ENCODE measurements around the gene CTNNA2. TPM values are rescaled to one million over a fixed set of nuclear protein-coding genes. Genes with fewer than 3 reads are reported as not detected.

Gene CTNNA2
- total and polyA plus RNA-seq, 12 donors = 0.09 to 0.57 (median 0.15) TPM; not detected in 9

GRCh38 chr2:79665091-79665490 is 152.2 kb downstream of the CTNNA2 start:
- Histone ChIP-seq H3K27me3 (no peaks in the 10 kb centered on the region), H3K4me3 (no peak overlapping the region), H3K4me1 (no peaks in the 10 kb centered on the region), H3K9me3 (peaks cover 0 to 8% (median 0%) of the 10 kb centered on the region in 11 donors), H3K27ac (no peak overlapping the region), H3K36me3 (no peaks in the 10 kb centered on the region)
- DNase-seq (no peak), ATAC-seq (no peak)
- 73 to 78% methylated on average over 2 of the region's 2 CpGs for WGBS, 2 donors
- TF ChIP-seq, protein P1, sequence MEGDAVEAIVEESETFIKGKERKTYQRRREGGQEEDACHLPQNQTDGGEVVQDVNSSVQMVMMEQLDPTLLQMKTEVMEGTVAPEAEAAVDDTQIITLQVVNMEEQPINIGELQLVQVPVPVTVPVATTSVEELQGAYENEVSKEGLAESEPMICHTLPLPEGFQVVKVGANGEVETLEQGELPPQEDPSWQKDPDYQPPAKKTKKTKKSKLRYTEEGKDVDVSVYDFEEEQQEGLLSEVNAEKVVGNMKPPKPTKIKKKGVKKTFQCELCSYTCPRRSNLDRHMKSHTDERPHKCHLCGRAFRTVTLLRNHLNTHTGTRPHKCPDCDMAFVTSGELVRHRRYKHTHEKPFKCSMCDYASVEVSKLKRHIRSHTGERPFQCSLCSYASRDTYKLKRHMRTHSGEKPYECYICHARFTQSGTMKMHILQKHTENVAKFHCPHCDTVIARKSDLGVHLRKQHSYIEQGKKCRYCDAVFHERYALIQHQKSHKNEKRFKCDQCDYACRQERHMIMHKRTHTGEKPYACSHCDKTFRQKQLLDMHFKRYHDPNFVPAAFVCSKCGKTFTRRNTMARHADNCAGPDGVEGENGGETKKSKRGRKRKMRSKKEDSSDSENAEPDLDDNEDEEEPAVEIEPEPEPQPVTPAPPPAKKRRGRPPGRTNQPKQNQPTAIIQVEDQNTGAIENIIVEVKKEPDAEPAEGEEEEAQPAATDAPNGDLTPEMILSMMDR (IDR thresholded peaks at IDR 0.05) = no peak
- intact Hi-C loops (cut with DNase I) = no loop called here

DNA sequence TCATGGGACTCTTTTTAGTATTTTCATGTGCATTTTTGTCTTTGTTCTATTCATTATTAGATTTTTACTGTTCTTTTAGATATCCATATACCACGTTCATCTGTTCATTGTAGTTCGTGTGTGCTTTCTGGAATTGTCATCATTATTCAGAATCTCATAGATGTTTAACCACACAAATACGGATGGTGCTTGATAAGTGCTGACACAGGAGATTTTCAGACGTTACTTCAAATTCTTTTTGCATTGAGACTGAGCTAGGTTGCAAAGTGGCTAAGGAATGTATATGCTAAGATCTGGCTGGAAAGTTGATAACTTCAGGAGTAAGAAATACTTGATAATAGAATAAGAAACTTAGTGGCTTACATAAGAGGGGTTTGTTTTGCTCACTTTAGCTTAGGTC is 153.6 kb downstream of the CTNNA2 start:
- 63 to 68% methylated on average over 4 of the region's 4 CpGs for WGBS, 2 donors
- H3K9me3 ChIP-seq = peaks cover 0 to 8% (median 0%) of the 10 kb centered on the region in 11 donors
- intact Hi-C loops (cut with DNase I) = no loop called here

GRCh38 chr2:79669714-79670113 is 156.9 kb downstream of the CTNNA2 start:
- WGBS, 2 donors = 79 to 90% methylated on average over 5 of the region's 5 CpGs
- Histone ChIP-seq H3K4me3 (no peak overlapping the region), H3K9me3 (peaks cover 0 to 8% (median 0%) of the 10 kb centered on the region in 11 donors), H3K27ac (no peak overlapping the region), H3K36me3 (no peaks in the 10 kb centered on the region), H3K27me3 (no peaks in the 10 kb centered on the region), H3K4me1 (no peaks in the 10 kb centered on the region)
- intact Hi-C loops (cut with DNase I) = no loop called here
- ATAC-seq = no peak
- TF ChIP-seq, protein P1 (IDR thresholded peaks at IDR 0.05) = no peak
- no peak for DNase-seq

More for the DNA sequence above, 153.6 kb downstream of the CTNNA2 start:
- H3K27me3 ChIP-seq = no peaks in the 10 kb centered on the region
- TF ChIP-seq, protein P1 (IDR thresholded peaks at IDR 0.05) = no peak
- no peaks in the 10 kb centered on the region for H3K4me1 ChIP-seq
- no peak overlapping the region for H3K27ac ChIP-seq
- DNase-seq (no peak), ATAC-seq (no peak)
- H3K36me3 ChIP-seq = no peaks in the 10 kb centered on the region
- no peak overlapping the region for H3K4me3 ChIP-seq

DNA sequence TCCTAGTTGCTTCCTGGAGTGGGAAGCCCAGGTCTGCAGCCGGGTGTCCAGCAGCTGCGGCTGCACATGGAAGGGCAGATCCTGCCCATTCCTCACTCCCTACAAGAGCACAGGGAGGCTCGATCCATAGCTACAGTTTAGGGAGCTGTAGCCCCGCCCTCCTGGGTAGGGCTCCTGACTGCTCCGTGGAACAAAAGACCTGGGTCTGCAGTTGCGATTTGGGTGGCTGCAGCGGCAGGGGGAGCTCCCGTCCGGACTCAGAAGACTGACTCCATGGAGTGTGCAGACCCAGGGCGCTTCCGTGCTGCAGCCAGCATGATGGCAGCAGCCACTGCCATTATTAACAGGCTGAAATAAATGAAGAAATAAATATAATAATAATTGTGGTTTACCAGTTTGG is 157.3 kb downstream of the CTNNA2 start:
- Histone ChIP-seq H3K27me3 (no peaks in the 10 kb centered on the region), H3K27ac (no peak overlapping the region), H3K4me1 (no peaks in the 10 kb centered on the region), H3K9me3 (peaks cover 0 to 8% (median 0%) of the 10 kb centered on the region in 11 donors), H3K36me3 (no peaks in the 10 kb centered on the region), H3K4me3 (no peak overlapping the region)
- TF ChIP-seq, protein P1 (IDR thresholded peaks at IDR 0.05) = no peak
- DNase-seq (no peak), ATAC-seq (no peak)
- intact Hi-C loops (cut with DNase I) = no loop called here
- 73 to 76% methylated on average over 11 of the region's 11 CpGs for WGBS, 2 donors

Measured in heart right ventricle (tissue), 16 donors.